ENCODE data around the gene ACSL3.

GRCh38 chr2:222941510-222942032, 80.7 kb downstream of the ACSL3 start:
- TF ChIP-seq CTCF (conservative IDR thresholded peaks at IDR 0.05; ENCODE audit: low read length) (no peak), EZH2phosphoT487 (IDR thresholded peaks at IDR 0.05; ENCODE audit: borderline replicate concordance) (no peak)

Data from Loucy (cell line).